Activated T-cell treated with anti-CD3 and anti-CD28 coated beads, Interleukin-2, amount 50 U/mL, for 1 hour (primary cell): ENCODE data around the gene ZAP70.
"Not testable (repeated sequence)": the region's sequence is repeated elsewhere in the genome, so short reads cannot be mapped to it uniquely, and the experiment has no call there.

Source experiments
- DNase-seq: peaks from one replicate; pipeline ENCODE4 v3.0.0-alpha.2; 2020

The ZAP70 gene

DNA sequence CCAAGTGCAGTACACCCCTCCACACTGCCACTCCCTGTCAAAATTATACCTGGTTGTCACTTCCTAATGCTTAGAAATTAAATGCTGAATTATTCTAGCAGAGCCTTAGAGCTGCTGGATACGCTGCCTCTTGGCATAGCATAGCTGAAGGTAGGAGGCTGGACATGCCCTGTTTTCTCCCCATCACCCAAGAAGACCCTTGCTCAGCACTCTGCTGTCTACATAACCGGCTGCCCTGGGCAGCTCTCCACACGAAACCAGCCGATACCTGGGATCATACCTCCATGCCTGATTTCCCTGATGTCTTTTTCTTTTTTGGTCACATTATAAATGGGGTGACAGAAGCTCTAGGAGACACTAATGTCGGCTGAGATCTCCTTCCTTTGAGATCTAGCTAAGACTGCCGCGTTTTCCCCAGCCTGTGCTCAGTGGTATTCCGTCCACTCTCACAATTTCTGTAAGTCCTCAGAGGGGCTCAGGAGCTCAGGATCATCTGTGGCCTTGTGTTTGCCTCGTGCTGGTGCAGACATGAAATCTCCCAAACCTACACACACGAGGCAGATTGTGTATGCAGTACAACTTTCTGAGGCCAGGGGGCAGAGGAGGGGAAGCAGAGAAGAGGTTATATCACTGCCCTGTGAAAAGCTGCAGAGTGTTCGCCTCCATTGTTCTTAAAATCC is 13.5 kb upstream of the ZAP70 start:
- DNase-seq: peak; percentile 64

DNA sequence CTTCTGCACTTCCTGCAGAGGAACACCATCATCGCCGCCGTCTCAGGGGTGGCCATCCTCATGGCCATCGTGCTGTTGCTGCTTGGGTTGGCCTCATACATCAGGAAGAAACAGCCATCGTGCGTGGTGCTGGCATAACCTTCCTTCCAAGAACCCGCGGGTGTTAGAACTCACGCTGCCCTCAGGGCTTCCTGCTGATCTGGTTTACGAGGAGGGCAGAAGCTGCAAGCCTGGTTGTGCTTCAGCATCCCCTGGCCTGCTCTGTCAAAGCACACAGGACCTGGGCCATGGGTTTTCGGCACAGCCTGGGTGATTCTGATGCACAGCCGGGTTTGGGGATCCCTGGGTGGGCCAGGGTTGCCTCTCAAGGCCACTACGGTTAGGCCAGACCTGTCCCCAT is 12.2 kb upstream of the ZAP70 start:
- no peak for DNase-seq

DNA sequence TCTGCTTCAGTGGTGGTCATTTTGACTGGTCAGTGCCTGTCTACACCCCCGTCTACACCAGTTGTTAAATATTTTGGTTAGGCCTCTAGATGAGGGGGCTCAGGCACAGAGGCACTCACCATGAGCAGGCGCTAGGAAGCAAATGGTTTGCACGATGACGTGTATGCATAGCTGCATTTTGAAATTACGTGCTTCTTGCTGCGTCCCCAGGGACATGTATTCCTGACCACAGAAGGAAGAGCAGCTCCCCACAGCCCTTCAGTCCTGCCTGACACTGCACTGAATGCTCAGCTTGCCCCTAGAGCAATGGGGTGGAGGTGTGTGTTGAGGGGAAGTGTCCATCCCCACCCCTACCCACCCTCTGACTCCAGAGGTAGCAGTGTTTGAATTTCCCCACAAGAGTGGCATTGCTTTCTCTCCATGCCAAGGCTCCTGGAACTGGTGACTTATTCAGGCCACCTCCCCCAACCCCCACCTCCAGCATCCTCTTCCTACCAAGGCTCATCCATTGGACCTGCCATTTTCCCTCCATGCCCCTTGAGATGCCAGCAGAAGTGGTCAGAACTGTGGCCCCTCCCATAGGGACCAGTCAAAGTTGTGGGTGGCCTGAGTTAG is 11.4 kb upstream of the ZAP70 start:
- no peak for DNase-seq

DNA sequence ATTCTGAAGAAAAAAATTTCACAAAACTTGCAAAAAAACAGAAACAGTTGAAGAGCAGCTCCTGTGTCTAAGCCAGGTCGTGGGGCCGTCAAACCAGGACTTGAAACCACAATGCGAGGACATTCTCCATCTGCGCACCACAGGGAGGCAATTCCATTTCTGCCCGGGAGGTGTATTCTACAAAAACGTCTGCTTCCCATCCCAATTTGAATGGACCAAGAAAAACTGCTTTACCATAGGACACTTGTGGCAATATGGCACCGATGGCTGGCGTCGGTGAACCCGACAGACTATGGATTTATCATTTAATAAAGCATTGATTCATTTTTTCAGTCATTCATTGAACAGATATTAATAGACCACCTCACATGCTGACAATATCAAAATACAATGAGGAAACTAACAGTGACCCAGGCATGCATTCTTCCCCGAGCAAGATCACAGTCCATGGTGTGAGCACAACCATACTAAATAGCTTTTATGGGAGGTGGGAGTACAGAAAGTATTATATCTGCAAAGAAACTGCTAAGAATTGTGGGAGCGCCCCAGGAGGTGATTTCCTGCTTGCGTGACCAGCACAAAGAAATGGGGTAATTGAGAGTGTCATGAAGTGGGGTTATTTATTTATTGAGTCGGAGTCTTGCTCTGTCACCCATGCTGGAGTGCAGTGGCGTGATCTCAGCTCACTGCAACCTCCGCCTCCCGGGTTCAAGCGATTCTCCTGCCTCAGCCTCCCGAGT is 10.5 kb upstream of the ZAP70 start:
- DNase-seq: no peak

DNA sequence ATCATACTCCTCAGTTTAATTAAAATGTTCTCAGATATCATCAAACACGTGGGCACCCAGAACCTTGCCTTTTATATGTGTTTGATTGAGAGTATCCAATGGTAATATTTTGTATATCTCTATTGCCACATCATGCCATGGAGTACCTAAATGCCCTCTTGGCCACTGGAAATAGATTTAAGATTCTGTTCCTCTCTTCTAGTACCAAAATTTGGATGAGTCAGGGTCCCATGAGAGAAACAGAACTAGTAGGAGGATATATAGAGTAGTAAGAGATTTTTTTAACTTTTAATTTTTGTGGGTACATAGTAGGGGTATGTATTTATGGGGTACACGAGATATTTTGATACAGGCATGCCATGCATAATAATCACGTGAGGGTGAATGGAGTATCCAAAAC is 9.6 kb upstream of the ZAP70 start:
- no peak for DNase-seq

DNA sequence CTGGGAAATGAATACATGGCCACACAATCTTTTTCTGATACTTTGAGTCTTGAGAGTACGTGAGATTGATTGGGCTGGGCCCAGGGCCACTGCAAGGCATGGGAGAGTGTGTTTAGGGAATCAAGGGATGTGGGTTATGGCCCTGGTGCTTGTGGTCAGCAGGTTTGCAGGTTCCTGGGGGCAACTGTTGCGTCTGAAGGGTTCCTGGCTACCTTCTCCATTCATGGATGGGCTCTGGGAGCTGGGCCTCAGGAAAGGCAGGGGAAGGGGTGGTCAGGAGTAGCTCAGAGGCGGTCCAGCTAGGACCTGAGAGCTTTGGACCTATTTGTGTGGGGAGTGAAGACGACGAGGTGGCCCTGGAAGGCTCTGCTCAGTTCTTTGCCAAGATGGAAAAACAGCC is 8.4 kb upstream of the ZAP70 start:
- DNase-seq: no peak

DNA sequence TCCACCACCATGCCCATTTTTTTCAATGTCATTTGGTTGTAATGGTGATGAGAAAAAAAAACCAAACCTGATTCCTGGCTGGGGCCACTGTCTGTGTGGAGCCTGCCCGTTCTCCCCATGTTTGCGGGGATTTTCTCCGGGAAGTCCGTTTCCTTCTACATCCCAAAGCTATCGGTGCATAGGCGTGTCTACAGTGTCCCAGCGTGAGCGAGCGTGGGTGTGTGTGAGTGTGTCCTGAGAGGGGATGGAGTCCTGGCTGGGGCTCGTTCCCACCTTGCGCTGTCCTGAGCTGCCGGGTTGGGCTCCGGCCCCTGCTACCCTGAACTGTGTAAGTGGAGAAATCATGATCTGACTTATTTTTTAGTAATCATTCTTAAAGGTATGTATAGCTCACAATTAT is 7.3 kb upstream of the ZAP70 start:
- DNase-seq: no peak

DNA sequence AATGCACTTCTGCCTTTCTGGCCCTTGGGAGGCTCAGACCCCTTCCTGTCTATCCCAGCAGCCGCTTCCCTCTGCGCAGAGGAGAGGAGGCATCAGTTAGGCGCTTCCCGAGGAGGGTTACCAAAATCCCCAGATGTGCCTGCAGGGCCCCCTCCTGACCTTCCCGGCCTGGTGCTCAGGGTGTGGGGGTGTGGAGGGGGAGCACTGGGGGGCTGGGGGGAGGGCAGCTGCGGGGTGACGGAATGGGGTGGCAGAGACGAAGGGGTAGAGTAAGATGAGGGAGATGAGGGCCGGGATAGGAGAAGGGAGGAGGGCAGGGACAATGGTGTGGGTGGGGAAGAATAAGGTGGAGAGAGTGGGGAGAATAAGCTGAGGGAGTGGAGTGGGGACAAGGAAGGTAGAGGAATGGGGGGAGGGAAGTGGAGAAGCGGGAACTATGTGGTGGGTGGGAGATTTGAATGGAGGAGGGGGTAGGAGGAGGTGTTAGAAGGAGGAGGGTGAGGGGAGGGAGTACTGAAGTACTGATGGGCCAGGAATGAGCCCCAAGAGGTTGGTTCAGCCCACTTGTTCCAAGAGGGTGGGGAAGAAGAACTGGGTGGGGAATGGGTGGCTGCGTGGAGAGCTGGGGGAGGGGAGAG is 6.5 kb upstream of the ZAP70 start:
- DNase-seq: no peak

DNA sequence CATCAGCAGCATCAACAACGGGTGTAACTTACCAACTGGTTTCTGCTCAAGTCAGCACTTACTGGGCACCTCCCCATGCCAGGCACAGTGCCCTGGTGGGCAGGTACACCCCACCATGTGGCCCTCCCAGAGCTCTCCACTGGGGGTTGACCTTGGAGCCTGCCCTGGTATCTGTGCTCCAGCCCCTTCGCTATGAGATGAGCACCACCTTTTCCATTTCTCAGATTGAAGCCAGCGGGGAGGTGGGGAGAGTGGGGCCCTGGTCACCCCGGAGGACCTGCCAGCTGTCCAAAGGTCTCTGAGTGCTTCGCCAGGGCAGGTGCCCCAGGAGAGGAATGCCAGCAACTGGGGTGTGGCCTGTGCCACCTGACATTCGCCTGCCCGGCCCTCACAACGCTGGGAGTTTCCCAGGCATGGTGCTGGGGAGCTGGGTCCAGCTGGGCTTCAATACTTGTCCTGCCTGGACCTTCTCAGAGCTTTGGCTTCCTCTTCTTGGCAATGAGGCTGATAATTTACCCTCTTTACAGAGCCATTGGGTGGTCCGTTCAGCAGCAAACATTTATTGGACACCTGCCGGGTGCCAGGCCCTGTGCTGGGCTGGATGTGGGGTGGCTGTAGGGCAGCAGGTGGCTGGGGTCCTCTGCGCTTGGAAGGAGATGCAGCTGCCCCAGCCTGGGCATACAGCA is 5.9 kb upstream of the ZAP70 start:
- DNase-seq: no peak

DNA sequence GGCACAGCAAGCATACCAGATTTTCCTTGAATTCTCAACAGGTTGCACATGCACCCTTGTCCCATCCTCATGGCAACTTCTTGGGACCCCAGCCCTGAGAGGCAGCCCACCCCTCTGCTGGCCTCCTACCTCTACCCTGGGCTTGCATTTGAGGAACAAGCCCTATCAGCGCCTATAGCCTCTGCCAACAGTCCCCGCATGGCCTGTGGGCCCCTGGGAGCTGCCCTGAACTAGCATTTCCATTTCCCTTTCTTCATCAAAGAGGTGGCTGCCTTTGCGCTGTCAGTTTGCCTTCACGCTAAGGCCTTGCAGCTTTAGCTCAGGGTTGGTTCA is 5.4 kb upstream of the ZAP70 start:
- no peak for DNase-seq

DNA sequence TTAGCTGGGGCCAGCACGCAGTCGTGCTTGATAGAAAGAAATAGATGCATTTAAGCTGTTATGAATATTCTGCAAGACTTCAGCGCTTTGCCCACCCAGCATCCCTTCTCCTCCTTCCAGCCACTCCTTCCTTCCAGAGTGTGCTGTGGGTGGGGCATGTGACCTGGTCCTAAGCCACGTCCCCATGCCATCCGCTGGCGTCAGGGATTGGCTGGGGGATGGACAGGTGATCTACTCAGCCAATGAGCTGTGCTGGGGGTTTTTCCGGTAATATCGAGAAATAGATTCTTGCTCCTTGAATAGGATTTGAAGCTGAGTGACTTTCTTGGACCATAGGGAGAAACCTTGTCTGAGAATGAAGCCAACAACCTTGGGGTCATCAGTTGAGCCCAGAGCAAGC is 4.8 kb upstream of the ZAP70 start:
- DNase-seq: no peak

DNA sequence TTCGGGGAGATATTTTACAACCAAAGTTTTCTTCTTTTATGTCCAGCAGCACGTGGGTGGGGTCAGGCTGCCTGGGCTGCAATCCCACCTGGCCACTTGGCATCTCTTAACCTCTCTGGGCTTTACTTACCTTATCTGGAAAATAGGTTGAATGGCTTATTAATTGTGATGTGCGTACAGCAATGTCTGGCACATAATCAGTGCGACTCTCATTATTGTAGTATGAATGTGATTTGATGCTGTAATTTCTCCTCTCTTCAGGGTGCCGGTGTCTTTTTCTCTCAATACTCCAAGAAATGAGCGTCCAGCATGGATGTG is 2.0 kb upstream of the ZAP70 start:
- no peak for DNase-seq

DNA sequence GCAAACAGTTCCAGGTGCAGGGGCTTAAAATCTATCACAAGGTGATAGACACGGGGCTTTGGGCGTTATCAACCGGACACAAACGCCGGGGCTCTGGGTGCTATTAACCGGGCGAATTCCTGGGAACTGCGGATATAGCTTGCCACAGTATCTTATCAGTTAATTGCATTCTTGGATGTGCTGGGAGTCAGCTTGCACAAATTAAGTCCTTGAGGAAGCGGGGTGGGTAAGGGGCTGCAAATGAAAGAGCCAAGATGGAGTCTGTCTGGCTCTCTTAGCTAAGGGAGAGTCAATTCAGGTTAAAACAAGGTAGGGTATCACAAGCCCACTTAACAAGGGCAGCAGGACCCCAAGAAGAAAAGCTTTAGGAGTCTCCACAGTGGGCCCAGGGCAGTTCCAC is 1.2 kb upstream of the ZAP70 start:
- not testable (repeated sequence) for DNase-seq

DNA sequence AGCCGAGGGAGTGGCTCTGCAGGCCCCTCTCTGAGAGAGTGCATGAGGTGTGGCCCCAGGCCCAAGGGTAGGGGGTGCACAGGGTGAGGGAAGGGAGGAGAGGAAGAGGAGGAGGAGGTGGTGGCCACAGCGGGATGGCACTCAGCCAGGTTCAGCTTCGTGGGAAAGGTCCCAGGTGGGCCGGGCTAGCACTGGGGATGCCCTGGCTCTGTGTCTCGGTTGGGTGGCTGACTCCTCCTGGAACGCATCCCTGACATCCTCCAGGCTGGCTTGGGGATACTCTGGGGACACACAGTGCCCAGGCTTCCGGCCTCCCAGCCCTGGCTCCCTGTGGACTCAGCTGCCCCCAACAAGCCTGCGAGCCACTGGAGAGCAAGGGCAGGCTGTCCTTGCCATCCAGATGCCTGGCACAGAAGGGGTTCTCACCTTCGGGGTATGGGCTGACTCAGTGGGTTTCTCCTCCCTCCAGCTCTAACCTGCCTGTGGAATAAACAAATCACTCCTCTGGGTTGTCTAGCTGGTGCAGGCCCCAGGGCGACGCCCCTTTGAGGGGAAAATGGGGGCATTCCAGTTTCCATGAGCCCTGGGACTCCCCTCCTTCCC is 582 bp upstream of the ZAP70 start:
- DNase-seq: peak; percentile 48

DNA sequence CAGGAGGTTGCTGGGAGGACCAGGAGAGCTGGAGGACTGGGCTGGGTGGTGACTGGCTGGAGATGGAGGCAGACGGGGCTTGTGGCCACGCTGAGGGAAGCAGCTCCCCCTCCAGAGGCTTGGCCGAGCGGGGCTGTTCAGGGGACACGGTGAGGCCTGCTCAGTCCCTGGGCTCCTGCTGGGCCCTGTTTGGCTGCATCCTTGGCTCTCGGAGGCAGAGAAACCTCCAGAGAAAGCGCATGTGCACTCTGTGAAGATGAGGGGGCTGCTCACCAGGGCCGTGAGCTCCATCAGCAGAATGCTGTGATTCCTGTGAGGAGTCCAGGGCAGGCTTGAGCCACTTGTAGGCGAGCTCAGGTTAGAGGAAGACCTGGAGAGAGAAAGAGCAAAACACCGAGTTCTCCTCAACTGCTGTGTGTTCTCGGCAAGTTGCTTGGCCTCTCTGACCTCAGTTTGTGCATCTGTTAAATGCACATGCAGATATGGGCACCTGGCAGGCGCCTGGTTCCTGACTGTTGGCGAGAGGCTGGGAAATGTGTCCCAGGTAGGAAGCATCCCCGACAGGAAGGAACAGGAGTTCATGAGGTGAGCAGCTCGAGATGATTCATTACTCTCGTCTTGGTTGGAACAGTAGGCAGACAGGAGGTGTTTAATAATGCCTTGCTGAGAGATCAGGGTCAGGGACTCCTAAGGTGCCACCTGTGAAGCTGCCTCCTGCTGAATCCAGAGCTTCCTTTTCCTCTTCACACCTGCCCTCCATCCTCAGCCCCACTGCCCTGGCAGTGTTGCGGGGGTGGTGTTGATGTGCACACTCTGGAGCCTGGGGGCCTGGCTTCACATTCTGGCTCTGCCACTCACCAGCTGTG is 941 bp downstream of the ZAP70 start:
- peak; percentile 39 for DNase-seq

DNA sequence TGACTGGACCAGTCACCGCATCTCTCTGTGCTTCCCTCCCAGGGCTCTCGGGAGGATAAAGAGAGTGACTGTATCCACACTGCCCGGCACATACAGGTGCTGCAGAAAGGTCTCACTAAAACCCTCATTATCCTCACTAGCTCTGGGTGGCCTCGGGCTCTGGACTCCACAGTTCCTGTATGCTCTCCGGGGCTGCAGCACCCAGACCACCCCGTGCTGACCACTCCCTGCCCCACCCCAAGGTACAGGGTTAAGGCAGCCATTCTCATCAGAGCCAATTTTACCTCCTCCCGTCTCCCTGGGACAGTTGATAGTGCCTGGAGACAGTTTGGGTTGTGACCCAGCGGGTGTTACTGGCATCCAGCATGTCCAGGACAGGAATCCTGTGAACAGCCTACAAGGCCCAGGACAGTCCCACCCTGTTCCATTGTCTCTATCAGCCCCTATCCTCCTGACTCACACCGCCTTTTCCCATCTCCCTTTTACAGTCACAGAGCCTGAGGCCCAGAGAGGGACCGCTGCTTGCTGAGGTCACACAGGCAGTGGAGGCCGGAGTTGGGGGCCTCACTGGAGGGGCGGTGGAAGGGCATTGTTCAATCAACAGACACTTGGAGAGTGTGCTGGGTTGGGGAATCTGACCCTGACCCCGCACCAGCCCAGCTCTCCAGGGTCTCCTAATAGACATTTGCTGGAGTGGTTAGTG is 1.7 kb downstream of the ZAP70 start:
- DNase-seq: peak; percentile 21

DNA sequence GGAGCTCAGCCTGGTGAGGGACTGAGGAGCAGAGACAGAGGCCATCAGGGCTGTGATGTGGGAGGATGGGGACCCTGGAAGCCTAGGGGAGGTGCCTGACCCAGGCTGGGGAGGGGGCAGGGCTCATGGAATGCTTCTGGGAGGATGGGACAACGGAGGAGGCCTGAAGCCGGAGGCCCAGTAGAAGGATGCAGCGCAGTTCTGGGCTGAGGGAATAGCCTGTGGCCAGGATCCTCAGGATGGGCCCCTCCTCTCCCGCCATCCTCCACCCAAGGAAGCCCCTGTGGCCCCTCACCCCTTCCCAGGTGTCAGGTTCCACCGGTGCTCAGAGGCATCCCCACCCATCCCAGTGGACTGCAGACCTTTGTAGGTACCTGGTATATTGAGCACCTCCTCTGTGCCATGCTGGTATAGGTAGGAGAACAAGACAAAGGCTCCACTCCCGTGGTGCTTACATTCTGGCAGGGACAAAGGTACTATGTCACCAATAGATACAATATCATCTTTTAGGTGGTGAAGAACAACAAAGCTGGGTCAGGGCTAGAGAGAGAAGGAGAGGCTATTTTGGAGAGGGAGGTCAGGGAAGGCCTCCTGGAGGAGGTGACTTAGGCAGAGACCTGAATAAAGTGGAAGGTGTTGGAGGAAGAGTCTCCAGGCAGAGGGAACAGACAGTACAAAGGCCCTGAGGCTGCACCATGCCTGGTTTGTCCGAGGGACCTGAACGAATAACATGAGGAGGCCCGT is 2.7 kb downstream of the ZAP70 start:
- peak; percentile 17 for DNase-seq

DNA sequence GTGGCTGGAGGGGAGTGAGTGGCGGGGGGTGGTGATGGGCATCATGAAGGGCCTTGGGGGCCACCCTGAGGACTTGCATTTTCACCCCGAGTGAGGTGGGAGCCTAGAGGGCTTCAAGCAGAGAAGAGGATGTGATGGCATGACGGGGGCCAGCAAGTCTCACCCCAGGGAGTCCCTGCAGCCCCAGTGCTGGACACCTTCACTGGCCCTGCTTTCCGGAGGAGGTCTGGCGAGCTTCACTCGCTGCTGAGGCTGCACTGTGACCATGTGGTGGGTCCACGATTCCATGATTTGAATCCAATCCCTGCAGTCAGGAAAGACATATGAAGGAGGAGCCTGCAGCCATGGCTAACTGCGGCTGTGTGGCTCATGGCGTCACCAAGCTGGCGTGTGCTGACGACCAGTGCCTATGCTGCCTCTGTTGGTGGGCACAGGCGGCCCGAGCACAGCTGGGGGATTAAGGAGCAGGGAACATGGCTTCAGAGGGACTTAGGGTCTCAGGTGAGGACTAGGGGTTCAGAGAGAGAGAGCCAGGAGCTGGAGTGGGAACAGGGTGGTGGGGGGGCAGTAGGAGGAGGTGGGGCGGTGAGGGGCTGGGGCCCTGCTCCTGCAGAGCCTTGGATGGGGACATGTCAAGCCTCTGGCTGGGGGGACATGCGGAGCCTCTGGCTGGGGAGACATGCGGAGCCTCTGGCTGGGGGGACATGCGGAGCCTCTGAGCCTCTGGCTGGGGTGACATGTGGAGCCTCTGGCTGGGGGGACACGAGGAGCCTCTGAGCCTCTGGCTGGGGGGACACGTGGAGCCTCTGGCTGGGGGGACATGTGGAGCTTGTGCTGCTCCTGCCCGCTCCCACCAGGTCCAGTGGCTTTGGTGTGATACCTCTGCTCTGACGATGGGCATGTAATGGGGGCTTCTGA is 3.6 kb downstream of the ZAP70 start:
- peak; percentile 24 for DNase-seq

DNA sequence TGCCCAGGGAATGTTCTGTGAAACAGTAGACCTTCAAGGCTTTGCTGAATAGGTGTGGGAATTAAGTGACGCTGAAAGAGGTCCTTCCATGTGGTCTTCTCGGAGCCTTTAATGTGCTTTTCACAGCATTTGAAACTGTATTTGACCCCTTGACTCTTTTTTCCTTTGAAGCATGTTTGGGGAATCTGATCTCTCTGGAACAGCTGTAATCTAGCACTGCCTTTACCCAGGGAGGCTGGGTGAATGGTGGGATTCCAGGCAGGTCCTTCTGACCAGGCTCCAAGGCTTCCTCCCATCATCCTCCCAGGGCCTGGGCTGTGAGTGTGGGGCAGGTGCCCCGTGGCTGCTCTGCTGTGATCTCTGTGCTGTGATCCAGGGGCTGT is 4.2 kb downstream of the ZAP70 start:
- no peak for DNase-seq
